ENCODE measurements around the gene CFAP54.

The CFAP54 gene

DNA sequence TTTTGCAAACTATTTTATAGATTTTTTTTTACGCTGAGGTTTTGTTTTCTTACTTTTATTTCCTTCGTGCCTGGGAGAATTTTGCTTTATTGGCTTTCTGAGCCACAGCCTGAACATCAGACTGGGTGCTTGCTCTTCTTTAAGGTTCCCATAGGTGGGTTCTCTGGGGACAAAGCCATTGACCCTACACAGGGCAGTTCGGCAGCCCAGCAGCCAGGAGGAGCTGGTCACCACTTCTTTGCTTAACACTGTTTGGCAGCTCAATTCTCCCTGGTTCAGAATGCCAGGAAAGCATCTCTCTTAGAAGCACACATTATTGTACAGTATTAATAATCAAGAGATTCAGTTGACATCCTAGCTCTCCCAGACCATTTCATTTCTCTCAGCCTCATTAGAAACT, 276.9 kb downstream of the CFAP54 start:
- no peak for DNase-seq (ENCODE audit: low spot score)

- no peak for DNase-seq (ENCODE audit: low spot score)
Measured at GRCh38 chr12:96769400-96769799, 280.0 kb downstream of the CFAP54 start.

- DNase-seq (ENCODE audit: low spot score), result no peak
Measured at GRCh38 chr12:96770219-96771102, 281.1 kb downstream of the CFAP54 start.

DNA sequence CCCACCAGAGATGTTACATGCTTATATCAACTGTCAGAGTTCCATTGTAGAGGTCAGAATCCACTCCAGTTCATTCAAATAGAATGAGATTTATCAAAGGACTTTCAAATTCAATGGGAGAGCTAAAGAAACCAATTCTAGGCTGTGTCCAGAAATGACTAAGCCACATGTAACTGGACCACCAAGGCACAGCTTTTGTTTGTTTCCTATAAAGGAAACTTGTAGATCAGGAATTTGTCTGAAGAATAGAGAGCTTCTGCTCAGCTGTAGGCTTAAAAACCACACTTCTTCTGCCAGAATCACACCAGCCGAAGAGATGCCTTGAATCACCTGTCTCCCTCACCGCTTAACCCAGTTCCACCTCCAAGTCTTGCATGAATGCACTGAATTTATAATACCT, 283.7 kb downstream of the CFAP54 start:
- no peak for DNase-seq (ENCODE audit: low spot score)

DNA sequence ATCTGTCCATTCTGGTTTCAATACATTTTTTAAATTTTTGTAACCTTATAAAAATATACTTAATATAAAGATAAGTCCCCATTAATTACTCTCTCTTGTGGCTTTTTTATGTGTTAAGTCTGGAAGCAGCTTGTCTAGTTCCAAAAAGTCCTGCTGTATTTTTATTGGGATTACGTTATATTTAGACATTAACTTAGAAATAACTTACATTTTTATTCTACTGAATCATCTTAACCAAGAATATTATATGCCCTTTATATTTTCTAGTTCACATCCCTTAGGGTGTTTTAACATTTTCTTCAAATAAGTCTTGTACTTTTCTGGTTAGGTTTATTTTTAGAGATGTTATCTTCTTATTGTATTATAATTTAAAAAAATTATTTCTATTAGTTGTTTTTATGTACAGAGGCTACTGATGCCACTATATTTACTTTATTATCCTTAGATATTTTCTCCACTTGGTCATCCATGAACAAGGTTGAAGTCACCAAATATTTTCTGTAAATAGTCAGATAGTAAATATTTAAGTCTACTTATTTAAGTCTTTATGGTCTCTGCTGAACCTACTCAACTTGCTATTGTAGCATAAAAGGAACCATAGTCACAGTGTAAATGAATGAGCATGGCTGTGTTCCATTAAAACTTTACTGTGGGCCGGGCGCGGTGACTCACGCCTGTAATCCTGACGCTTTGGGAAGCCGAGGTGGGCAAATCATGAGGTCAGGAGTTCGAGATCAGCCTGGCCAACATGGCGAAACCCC, 285.3 kb downstream of the CFAP54 start:
- no peak for DNase-seq (ENCODE audit: low spot score)

DNA sequence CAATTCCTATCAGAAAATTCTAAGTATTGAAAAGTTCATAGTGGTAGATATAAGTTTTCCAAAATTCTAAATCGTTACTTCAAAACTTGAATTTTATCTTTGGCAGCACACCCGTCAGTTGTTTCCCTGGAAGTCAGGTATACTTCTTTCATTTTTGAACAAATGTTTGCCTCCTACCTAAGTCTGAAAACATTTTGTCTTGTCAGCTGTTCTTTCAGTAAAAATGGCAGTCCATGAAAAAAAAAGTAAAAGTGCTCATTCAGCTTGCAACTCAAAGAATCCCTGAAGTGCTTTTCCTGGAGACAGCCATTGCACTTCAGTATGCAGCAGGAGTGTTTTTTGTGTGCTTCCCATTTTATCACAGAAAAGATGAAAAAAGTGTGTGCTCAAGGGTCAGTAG, 287.5 kb downstream of the CFAP54 start:
- DNase-seq (ENCODE audit: low spot score), result no peak

DNA sequence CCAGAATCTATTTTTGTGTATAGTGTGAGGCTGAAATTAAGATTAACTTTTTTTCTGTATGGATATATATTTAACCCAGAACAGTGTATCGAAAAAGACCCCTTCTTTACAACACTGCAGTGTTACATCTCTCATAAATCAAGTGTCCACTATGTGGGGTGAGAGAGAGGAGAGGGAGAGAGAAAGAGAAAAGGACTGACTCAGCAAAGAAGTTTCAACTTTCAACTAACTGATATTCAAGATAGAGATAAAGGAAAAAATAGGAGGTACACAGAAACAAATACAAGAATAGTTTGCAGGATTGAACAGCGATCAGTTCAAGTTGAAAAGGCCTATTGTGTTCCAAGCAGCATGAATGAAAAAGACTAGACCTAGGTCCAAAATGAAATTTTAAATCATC, 291.0 kb downstream of the CFAP54 start:
- DNase-seq (ENCODE audit: low spot score), result no peak

DNA sequence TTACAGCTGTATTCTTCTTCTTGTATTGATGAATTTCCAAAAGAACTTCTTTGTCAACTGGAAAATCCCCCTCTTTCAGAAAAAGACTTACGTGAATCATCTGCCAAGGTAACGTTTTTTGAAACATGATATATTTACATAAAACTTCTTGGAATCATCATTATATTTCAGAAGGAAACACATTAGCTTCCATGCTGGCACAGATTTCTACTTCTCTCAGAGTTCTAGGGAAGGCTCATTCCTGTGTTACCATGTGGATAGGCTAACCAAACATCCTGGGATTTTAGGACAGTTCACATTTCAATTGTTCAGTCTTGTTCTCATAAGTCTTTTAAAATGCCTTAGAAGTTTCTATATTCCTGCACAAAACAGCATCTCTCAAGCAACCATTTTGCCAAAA, 297.4 kb downstream of the CFAP54 start:
- no peak for DNase-seq (ENCODE audit: low spot score)

GRCh38 chr12:96803969-96804368, 314.6 kb downstream of the CFAP54 start:
- no peak for DNase-seq (ENCODE audit: low spot score)

- no peak for DNase-seq (ENCODE audit: low spot score)
Measured at GRCh38 chr12:96806272-96806671, 316.9 kb downstream of the CFAP54 start.

- DNase-seq (ENCODE audit: low spot score), result no peak
Measured at GRCh38 chr12:96807741-96808140, 318.4 kb downstream of the CFAP54 start.

GRCh38 chr12:96808587-96808986, 319.2 kb downstream of the CFAP54 start:
- no peak for DNase-seq (ENCODE audit: low spot score)

DNA sequence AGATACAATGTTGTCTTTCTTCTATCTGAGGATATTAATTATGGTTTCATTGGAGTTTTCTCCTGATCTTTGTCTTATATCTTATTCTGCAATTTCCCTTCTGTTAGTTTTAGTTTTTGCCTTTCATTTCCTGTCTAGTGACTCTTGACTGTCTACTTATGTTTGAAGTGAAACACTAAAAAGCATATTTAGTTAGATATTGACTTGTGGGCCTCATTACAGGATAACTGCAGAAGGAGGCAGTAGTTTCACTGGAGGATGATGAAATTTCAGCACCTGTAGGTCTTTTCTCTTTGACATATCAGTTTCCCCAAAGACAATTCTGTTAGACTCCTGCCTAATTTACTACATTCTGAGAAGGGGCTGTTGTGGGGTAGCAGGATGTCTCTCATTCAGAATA, 320.1 kb downstream of the CFAP54 start:
- DNase-seq (ENCODE audit: low spot score), result no peak

GRCh38 chr12:96810057-96810456, 320.7 kb downstream of the CFAP54 start:
- DNase-seq (ENCODE audit: low spot score), result no peak

- DNase-seq (ENCODE audit: low spot score), result no peak
Measured at GRCh38 chr12:96810477-96810876, 321.1 kb downstream of the CFAP54 start.

GRCh38 chr12:96811083-96811482, 321.7 kb downstream of the CFAP54 start:
- no peak for DNase-seq (ENCODE audit: low spot score)

DNA sequence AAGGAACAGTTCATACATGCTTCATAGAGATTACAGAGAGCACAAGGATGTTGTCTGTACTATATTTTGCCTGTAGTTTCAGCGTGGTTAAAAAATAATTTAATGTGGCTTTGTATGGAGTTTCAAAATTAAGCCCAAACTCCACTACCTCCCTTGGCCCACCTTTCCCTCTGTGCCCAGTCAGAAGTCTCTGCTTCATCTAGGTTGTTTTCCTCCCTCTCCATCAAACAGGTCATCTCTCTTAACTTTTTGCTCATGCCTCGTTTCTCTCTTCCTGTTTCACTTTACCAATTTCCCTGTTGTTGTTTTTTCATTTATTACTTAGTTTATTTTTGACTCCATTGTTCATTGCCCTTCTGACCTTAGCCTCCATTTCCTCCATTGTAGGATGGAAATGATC, 322.8 kb downstream of the CFAP54 start:
- DNase-seq (ENCODE audit: low spot score), result no peak

DNA sequence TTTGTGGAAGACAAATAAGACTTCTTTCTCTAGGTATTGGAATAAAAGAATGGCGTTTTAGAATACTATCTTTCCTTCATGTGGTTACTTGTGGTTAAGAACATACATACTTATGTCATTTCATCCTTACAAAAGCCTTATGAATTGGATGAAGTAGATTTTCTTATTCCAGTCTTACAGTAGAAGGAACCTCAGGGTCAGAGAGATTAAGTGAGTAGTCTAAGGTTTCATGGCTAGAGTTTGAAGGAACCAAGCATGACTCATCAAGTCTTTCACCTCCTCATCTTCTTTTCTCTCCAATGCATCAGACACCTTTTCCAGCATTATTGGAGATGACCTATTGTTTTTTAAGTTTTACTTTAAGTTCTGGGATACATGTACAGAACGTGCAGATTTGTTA, 324.8 kb downstream of the CFAP54 start:
- no peak for DNase-seq (ENCODE audit: low spot score)

- no peak for DNase-seq (ENCODE audit: low spot score)
Measured at GRCh38 chr12:96821592-96821991, 332.2 kb downstream of the CFAP54 start.

- DNase-seq (ENCODE audit: low spot score), result no peak
Measured at GRCh38 chr12:96822641-96823040, 333.3 kb downstream of the CFAP54 start.

DNA sequence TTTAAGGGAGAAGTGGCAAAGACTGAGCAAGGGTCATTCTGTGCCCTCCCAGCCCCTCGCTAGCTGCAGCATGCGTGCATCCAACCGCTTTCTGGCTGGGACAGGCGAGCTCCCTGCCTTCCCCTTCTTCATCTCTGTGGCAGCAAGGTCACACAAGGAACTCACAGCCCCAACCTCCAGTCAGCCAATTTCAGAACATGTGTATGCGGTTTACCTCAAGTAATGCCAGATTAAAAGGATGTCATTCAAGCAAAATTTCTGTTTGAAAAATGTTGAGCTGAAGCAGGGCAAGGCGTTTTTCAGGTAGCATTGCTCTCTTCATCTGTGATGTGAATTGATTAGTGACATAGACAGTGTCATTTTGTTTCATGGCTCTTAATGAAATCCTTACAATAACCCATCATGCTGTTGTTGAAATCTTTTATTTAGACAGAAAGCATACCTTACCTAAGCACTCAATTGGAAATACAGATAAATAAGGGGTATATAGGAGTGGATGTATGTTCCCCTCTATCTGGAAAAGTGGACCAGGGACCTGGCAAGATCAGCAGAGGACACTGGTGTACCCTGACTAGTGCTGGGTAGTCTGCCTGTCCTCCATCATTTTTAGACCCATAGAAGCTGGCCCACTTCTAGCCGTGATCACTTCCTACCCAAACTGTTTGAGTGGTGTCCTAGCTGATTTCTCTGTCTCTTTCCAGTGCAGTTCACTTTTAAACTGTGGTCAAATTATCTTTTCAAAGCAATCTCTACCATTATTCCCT, 334.9 kb downstream of the CFAP54 start:
- no peak for DNase-seq (ENCODE audit: low spot score)

DNA sequence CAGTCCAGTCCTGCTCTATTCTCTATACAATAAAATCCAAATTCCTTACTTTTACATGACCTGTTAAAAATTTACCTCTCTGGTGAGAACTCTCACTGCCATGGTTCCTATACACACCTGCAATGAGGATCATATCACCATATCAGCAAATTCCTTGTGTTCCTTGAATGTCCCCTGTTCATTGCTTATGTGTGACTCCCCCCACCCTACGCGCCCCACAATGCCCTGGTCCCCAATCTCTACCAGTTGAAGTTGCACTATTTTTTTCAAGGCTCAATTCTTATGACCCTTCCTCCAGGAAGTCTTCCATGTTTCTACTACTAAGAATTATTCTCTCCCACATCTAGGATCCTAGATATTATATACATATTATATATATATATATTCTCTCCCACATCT, 335.5 kb downstream of the CFAP54 start:
- DNase-seq (ENCODE audit: low spot score), result no peak
